C4-2B (cell line): ENCODE results near the gene ACTL6B.

Source experiments
- H3K27ac ChIP-seq: fragments of 450-650 bp; 2 replicates; pipeline ENCODE4 v1.5.1; 2017
- CTCF ChIP-seq: fragments of 450-650 bp; conservative IDR thresholded peaks from 2 replicates; pipeline ENCODE4 v1.5.1; 2017; ENCODE audit warnings: mild to moderate bottlenecking
- ZFX ChIP-seq: fragments of 450-650 bp; IDR thresholded peaks from 2 replicates; pipeline ENCODE4 v1.6.1; 2017

ACTL6B gene

GRCh38 chr7:100692578-100692961 is 36.3 kb upstream of the ACTL6B start:
- no peak for TF ChIP-seq CTCF
- TF ChIP-seq ZFX = no peak
- peak overlapping the region; percentile 86 for H3K27ac ChIP-seq

GRCh38 chr7:100691676-100692577 is 35.7 kb upstream of the ACTL6B start:
- no peak overlapping the region; the same call in 1 of the 2 replicates for H3K27ac ChIP-seq
- TF ChIP-seq CTCF (peak; percentile 99), ZFX (no peak)

DNA sequence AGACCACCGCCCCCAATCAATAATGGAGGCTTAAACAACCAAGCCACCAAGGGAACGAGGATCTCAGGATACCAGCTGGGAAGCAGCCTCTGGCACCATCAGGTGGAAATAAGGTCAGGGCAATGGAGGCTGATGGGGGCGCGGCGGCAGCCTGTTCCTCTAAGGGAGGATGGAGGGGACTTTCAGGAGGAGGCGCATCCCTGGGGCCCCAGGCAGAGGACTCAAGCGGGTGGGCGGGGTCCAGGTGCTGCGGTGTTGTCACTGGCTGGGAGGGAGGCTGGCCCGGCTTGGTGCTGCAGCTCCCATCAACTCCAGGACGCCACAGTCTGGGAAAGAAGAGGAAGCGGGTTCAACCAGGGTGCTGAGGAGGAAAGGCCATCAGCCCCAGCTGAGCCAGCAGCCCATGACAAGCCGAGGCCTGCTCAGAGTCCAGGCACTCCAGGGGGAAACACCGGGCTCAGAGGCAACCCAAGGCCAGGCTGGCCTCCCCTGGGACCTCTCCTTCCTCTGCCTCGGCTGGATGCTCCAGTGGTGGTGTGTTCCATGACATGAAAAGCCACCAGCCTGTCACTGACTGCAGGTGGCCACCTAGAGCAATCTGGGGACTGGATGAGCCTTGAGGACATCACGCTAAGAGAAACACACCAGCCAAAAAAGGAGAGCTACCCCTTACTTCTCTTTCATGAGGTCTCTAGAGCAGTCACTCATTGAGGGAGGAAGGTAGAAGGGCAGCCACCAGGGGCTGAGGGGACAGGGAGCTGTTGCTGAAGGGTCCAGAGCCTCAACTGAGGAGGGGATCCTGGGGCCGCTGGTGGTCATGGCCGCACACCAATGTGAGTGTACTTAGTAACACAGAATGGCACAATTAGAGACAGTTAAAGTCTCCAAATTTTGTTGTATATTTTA is 33.2 kb upstream of the ACTL6B start:
- TF ChIP-seq ZFX (no peak), CTCF (no peak)
- H3K27ac ChIP-seq = no peak overlapping the region

GRCh38 chr7:100688326-100688860 is 32.1 kb upstream of the ACTL6B start:
- H3K27ac ChIP-seq = no peak overlapping the region
- TF ChIP-seq CTCF = no peak
- TF ChIP-seq ZFX = no peak

GRCh38 chr7:100687751-100688300 is 31.6 kb upstream of the ACTL6B start:
- TF ChIP-seq CTCF = no peak
- H3K27ac ChIP-seq = no peak overlapping the region

- no peak for TF ChIP-seq ZFX
- TF ChIP-seq CTCF = no peak
These were observed 31.0 kb upstream of the ACTL6B start for GRCh38 chr7:100687261-100687660.

More at GRCh38 chr7:100687261-100687660, 31.0 kb upstream of the ACTL6B start:
- no peak overlapping the region for H3K27ac ChIP-seq
